ENCODE measurements around the gene HS3ST3A1. TPM values are rescaled to one million over a fixed set of nuclear protein-coding genes. Genes with fewer than 3 reads are reported as not detected.

HS3ST3A1 gene
- polyA plus RNA-seq, 4 donors, result 1.2 to 4.5 (median 2.7) TPM

GRCh38 chr17:13457783-13458182 is 143.9 kb downstream of the HS3ST3A1 start:
- DNase-seq (ENCODE audit: low read depth in 4 of 4, low spot score in 3 of 4), result no peak

All from left renal pelvis (tissue), 4 donors.